ENCODE measurements around the gene NR0B2. TPM values are rescaled to one million over a fixed set of nuclear protein-coding genes. Genes with fewer than 3 reads are reported as not detected.
A peak's percentile ranks its signal among the peaks of the same experiment; 100 is the strongest.

Gene NR0B2
- total and polyA plus RNA-seq, 2 of the 13 experiments (the other 11 are each of a cell fraction or from before 2014, with no cell fraction given): 72.5 to 133 TPM

DNA sequence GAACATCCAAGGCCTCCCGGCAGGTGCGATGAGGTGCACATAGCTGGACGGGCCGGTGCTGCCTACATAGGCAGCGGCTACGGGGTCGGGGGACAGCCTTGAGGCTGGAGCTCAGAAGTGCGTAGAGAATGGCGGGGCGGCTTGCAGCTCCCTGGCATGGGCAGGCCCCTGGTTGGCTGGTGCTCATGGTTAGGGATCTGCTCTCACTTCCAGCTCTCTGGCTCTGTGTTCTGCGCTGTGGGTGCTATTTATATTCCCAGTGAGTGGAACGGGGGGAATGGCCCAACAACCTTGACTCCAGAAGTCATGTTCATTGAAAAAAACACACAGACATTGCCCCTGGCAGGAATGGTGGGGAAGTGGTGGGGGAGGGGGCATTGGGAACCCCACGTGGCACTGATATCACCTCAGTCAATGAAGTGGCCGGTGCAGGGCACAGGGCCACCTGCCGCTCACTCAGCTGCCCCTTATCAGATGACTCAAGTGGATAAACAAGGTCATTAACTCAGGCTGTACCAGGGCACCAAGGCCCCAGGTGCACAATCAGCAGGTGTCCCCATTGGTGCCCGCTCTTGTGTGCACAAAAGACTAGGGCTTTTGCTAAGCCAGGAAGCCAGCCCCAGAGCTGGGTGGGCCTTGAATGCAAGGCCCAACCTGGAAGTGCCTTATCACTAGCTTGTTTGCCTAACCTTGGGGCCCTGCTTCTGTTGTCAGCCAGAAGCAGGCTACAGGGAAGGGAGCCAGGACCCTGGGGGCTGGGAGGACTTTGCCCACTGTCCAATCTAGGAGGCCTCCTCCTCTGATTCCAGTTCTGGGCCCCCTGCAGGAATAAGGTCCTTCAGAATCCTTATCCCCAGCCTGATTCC lies at the start of gene NR0B2 (continued):
- TF ChIP-seq ZNF225 (CRISPR knock-in tag; IDR thresholded peaks at IDR 0.05): peak; percentile 54; the same call in 1 of the 2 replicates
- no peak; the same call in 1 of the 2 replicates for TF ChIP-seq SNAPC2 (CRISPR knock-in tag; IDR thresholded peaks at IDR 0.05)
- TF ChIP-seq MXD3 (CRISPR knock-in tag; IDR thresholded peaks at IDR 0.05): peak; percentile 68; the same call in 1 of the 2 replicates
- peak; percentile 64; the same call in 1 of the 2 replicates for TF ChIP-seq ZSCAN31 (CRISPR knock-in tag; IDR thresholded peaks at IDR 0.05; ENCODE audit: low read depth)
- TF ChIP-seq THAP7 (CRISPR knock-in tag; IDR thresholded peaks at IDR 0.05): no peak; the same call in 1 of the 2 replicates
- TF ChIP-seq ERF (CRISPR knock-in tag; IDR thresholded peaks at IDR 0.05): peak; percentile 96
- no peak for TF ChIP-seq MBNL3 (CRISPR knock-in tag; conservative IDR thresholded peaks at IDR 0.05)
- peak; percentile 90 for TF ChIP-seq ZNF430 (CRISPR knock-in tag; IDR thresholded peaks at IDR 0.05)
- no peak for TF ChIP-seq ZNF549 (CRISPR knock-in tag; IDR thresholded peaks at IDR 0.05)
- peak; percentile 96 for TF ChIP-seq NR2F6 (IDR thresholded peaks at IDR 0.05)
- TF ChIP-seq NR2F6 (CRISPR knock-in tag; IDR thresholded peaks at IDR 0.05): peak; percentile 97
- peak; percentile 91 for TF ChIP-seq DPF2 (CRISPR knock-in tag; IDR thresholded peaks at IDR 0.05; ENCODE audit: borderline replicate concordance, low read depth)
- TF ChIP-seq ZNF790 (CRISPR knock-in tag; IDR thresholded peaks at IDR 0.05; ENCODE audit: borderline replicate concordance): peak; percentile 79; the same call in 1 of the 2 replicates
- TF ChIP-seq KLF16 (CRISPR knock-in tag; IDR thresholded peaks at IDR 0.05): peak in 1 of 2 experiments; percentile 57; a peak in 2 of 4 replicates
- peak; percentile 91 for TF ChIP-seq ZNF672 (CRISPR knock-in tag; IDR thresholded peaks at IDR 0.05)
- peak; percentile 90 for TF ChIP-seq REL (CRISPR knock-in tag; conservative IDR thresholded peaks at IDR 0.05)
- TF ChIP-seq ATF7 (IDR thresholded peaks at IDR 0.05): no peak
- TF ChIP-seq ATF7 (CRISPR knock-in tag; IDR thresholded peaks at IDR 0.05): peak; percentile 97
- TF ChIP-seq MAFF (IDR thresholded peaks at IDR 0.05; ENCODE audit: low read depth, low read length): peak; percentile 66
- peak; percentile 53; the same call in 1 of the 2 replicates for TF ChIP-seq MAZ (IDR thresholded peaks at IDR 0.05; ENCODE audit: borderline replicate concordance, low read depth, low read length)
- TF ChIP-seq MAZ (CRISPR knock-in tag; IDR thresholded peaks at IDR 0.05; ENCODE audit: low read depth): peak; percentile 81; the same call in 1 of the 2 replicates
- peak; percentile 86 for TF ChIP-seq ZNF589 (CRISPR knock-in tag; conservative IDR thresholded peaks at IDR 0.05)
- peak; percentile 91 for TF ChIP-seq ISL2 (CRISPR knock-in tag; IDR thresholded peaks at IDR 0.05)
- no peak for TF ChIP-seq JARID2 (CRISPR knock-in tag; IDR thresholded peaks at IDR 0.05; ENCODE audit: insufficient replicate concordance)
- TF ChIP-seq, protein P1, sequence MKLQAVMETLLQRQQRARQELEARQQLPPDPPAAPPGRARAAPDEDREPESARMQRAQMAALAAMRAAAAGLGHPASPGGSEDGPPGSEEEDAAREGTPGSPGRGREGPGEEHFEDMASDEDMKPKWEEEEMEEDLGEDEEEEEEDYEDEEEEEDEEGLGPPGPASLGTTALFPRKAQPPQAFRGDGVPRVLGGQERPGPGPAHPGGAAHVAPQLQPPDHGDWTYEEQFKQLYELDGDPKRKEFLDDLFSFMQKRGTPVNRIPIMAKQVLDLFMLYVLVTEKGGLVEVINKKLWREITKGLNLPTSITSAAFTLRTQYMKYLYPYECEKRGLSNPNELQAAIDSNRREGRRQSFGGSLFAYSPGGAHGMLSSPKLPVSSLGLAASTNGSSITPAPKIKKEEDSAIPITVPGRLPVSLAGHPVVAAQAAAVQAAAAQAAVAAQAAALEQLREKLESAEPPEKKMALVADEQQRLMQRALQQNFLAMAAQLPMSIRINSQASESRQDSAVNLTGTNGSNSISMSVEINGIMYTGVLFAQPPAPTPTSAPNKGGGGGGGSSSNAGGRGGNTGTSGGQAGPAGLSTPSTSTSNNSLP (IDR thresholded peaks at IDR 0.05; ENCODE audit: low read depth, low read length): peak; percentile 90
- TF ChIP-seq ZNF572 (CRISPR knock-in tag; IDR thresholded peaks at IDR 0.05): no peak; the same call in 1 of the 2 replicates
- TF ChIP-seq ZNF484 (CRISPR knock-in tag; IDR thresholded peaks at IDR 0.05; ENCODE audit: borderline replicate concordance, low read depth): no peak
- TF ChIP-seq, protein P2, sequence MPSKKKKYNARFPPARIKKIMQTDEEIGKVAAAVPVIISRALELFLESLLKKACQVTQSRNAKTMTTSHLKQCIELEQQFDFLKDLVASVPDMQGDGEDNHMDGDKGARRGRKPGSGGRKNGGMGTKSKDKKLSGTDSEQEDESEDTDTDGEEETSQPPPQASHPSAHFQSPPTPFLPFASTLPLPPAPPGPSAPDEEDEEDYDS (CRISPR knock-in tag; IDR thresholded peaks at IDR 0.05): peak; percentile 96

All from HepG2 (cell line).